ENCODE data around the gene RAC2.
"Not testable (repeated sequence)": the region's sequence is repeated elsewhere in the genome, so short reads cannot be mapped to it uniquely, and the experiment has no call there.

RAC2 gene

DNA sequence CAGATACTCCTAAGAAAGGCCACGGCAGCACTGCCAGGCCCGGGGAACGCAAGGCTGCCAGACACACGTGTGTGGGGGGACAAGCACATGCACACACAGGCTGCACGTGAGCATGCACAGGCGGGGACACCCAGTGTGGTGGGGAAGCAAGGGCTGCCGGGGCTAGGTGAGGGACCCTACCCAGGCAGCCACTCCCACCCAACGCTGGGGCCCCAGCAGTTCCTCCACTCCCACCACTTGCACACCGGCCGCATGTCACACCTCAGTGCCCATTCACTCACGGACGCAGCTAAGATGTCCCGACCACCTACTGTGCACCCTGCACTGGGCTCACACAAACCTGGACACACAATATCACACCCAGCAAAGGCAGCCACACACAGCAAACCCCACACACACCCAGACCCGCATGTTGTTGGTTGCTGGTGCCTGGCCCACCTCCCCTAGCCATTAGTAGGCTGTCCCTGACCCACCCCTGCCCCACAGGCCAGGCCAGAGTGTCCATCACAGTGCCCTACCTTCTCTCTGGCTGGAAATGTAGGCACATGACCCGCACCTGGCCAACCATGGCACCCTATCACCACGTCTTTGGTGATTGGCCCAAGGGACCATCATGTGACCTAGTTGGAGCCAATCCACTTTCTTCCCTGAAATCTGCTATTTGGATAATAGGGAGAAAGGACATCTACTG is 40.6 kb downstream of the RAC2 start:
- no peak for DNase-seq (ENCODE audit: extremely low read depth, insufficient read length)
- TF ChIP-seq, protein P1, sequence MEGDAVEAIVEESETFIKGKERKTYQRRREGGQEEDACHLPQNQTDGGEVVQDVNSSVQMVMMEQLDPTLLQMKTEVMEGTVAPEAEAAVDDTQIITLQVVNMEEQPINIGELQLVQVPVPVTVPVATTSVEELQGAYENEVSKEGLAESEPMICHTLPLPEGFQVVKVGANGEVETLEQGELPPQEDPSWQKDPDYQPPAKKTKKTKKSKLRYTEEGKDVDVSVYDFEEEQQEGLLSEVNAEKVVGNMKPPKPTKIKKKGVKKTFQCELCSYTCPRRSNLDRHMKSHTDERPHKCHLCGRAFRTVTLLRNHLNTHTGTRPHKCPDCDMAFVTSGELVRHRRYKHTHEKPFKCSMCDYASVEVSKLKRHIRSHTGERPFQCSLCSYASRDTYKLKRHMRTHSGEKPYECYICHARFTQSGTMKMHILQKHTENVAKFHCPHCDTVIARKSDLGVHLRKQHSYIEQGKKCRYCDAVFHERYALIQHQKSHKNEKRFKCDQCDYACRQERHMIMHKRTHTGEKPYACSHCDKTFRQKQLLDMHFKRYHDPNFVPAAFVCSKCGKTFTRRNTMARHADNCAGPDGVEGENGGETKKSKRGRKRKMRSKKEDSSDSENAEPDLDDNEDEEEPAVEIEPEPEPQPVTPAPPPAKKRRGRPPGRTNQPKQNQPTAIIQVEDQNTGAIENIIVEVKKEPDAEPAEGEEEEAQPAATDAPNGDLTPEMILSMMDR (IDR thresholded peaks at IDR 0.05; ENCODE audit: insufficient read depth, low read length, poor library complexity, severe bottlenecking), result no peak
- Histone ChIP-seq H3K27me3 (replicated peaks; ENCODE audit: control insufficient read depth, insufficient read depth, low read length) (no peaks in the 10 kb centered on the region), H3K4me3 (replicated peaks; ENCODE audit: low read depth, low read length) (no peak overlapping the region), H3K36me3 (ENCODE audit: control insufficient read depth, insufficient read depth, low read length) (no peaks in the 10 kb centered on the region)

GRCh38 chr22:37202716-37203115 is 41.4 kb downstream of the RAC2 start:
- Histone ChIP-seq H3K36me3 (ENCODE audit: control insufficient read depth, insufficient read depth, low read length) (no peaks in the 10 kb centered on the region), H3K27me3 (replicated peaks; ENCODE audit: control insufficient read depth, insufficient read depth, low read length) (no peaks in the 10 kb centered on the region), H3K4me3 (replicated peaks; ENCODE audit: low read depth, low read length) (no peak overlapping the region)
- TF ChIP-seq, protein P1 (IDR thresholded peaks at IDR 0.05; ENCODE audit: insufficient read depth, low read length, poor library complexity, severe bottlenecking), result no peak
- no peak for DNase-seq (ENCODE audit: extremely low read depth, insufficient read length)

GRCh38 chr22:37202001-37202555 is 42.0 kb downstream of the RAC2 start:
- H3K36me3 ChIP-seq (ENCODE audit: control insufficient read depth, insufficient read depth, low read length), result no peaks in the 10 kb centered on the region
- TF ChIP-seq, protein P1 (IDR thresholded peaks at IDR 0.05; ENCODE audit: insufficient read depth, low read length, poor library complexity, severe bottlenecking), result no peak
- no peak for DNase-seq (ENCODE audit: extremely low read depth, insufficient read length)
- H3K4me3 ChIP-seq (replicated peaks; ENCODE audit: low read depth, low read length), result no peak overlapping the region
- H3K27me3 ChIP-seq (replicated peaks; ENCODE audit: control insufficient read depth, insufficient read depth, low read length), result no peaks in the 10 kb centered on the region

DNA sequence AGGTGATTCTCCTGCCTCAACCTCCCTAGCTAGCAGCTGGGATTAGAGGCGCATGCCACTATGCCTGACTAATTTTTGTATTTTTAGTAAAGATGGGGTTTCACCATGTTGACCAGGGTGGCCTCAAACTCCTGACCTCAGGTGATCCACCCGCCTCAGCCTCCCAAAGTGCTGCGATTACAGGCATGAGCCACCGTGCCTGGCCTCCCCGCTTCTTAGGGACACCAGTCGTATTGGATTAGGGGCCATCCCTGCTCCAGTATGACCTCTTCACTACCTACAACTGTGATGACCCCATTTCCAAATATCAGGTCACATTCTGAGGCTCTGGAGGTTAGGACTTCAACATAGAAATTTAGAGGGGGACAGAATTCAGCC is 42.6 kb downstream of the RAC2 start:
- H3K4me3 ChIP-seq (replicated peaks; ENCODE audit: low read depth, low read length); H3K36me3 ChIP-seq (ENCODE audit: control insufficient read depth, insufficient read depth, low read length); H3K27me3 ChIP-seq (replicated peaks; ENCODE audit: control insufficient read depth, insufficient read depth, low read length); DNase-seq (ENCODE audit: extremely low read depth, insufficient read length): not testable (repeated sequence)

GRCh38 chr22:37199760-37200108 is 44.3 kb downstream of the RAC2 start:
- TF ChIP-seq, protein P1 (IDR thresholded peaks at IDR 0.05; ENCODE audit: insufficient read depth, low read length, poor library complexity, severe bottlenecking), result no peak
- no peak overlapping the region for H3K4me3 ChIP-seq (replicated peaks; ENCODE audit: low read depth, low read length)
- no peaks in the 10 kb centered on the region for H3K27me3 ChIP-seq (replicated peaks; ENCODE audit: control insufficient read depth, insufficient read depth, low read length)
- H3K36me3 ChIP-seq (ENCODE audit: control insufficient read depth, insufficient read depth, low read length), result no peaks in the 10 kb centered on the region
- no peak for DNase-seq (ENCODE audit: extremely low read depth, insufficient read length)

DNA sequence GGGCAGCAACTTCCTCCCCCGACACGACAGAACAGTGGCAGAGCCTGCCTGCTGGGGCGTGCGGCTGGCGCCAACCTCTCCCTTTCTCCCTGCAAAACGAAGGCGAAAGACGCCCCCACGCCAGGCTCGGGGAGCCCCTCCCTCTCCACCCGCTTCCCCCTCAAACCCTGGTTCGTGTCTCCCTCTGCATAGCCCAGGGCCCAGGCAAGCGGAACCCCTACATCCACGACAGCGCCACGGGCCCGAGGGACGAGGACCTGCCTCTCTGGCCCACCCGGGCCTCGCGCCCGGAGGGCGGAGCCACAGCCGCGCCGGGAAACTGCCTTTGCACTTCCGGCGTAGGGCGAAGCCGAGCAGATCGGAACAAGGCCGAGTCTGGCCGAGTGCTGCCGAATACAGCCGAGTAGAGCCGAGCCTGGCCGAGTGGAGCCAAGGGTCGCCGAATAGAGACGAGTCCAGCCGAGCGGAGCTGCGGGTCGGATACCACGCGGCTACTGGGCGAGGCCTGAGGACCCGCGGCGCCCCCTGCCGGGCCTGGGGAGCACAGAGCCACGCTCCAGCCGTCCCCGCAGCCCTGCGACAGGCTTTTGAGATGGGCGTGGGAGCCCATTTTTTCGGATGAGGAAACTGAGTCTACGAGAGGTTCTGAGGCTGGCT is 44.8 kb downstream of the RAC2 start:
- Histone ChIP-seq H3K4me3 (replicated peaks; ENCODE audit: low read depth, low read length) (peak overlapping the region; percentile 69), H3K27me3 (replicated peaks; ENCODE audit: control insufficient read depth, insufficient read depth, low read length) (no peaks in the 10 kb centered on the region), H3K36me3 (ENCODE audit: control insufficient read depth, insufficient read depth, low read length) (no peaks in the 10 kb centered on the region)
- peak; percentile 99 for DNase-seq (ENCODE audit: extremely low read depth, insufficient read length)
- TF ChIP-seq, protein P1 (IDR thresholded peaks at IDR 0.05; ENCODE audit: insufficient read depth, low read length, poor library complexity, severe bottlenecking), result peak; percentile 96

All from GM06990 (cell line).